ENCODE measurements around the gene IGSF22.

- TF ChIP-seq CTCF (IDR thresholded peaks at IDR 0.05; ENCODE audit: poor library complexity, severe bottlenecking): no peak
- TF ChIP-seq POLR2AphosphoS5 (IDR thresholded peaks at IDR 0.05): peak; percentile 50
- no peak for TF ChIP-seq SMC3 (conservative IDR thresholded peaks at IDR 0.05; ENCODE audit: poor library complexity)
- TF ChIP-seq REST (IDR thresholded peaks at IDR 0.05; ENCODE audit: borderline replicate concordance): peak; percentile 28
- no peak for TF ChIP-seq RAD21 (conservative IDR thresholded peaks at IDR 0.05)
- no peak for TF ChIP-seq MXI1 (conservative IDR thresholded peaks at IDR 0.05; ENCODE audit: poor library complexity, severe bottlenecking)
- TF ChIP-seq TAF1 (IDR thresholded peaks at IDR 0.05; ENCODE audit: low read depth): no peak
Observed at GRCh38 chr11:18748766-18749365, 22.9 kb upstream of the IGSF22 start.
